HG02885 (cell line): Measurements from ENCODE around the gene EVX1.

Experiments
- ATAC-seq: cut with Tn5 transposase; IDR thresholded peaks from one replicate; pipeline ENCODE4 v1.9.1; 2021; ENCODE audit warnings: mild to moderate bottlenecking; ENCODE audit not compliant: unreplicated experiment, poor library complexity

EVX1 gene

GRCh38 chr7:27242555-27243339 is at the start of gene EVX1:
Gene EVX1, plus strand, starts transcription at chr7:27242802. Its CDS starts 229 bp downstream, at chr7:27243031.
- ATAC-seq = no peak

GRCh38 chr7:27193335-27194001 is 49.1 kb upstream of the EVX1 start:
- no peak for ATAC-seq

- ATAC-seq = no peak
Measured at GRCh38 chr7:27194002-27194352, 48.6 kb upstream of the EVX1 start.

GRCh38 chr7:27194686-27195379 is 47.8 kb upstream of the EVX1 start:
- no peak for ATAC-seq

- ATAC-seq = no peak
Measured at GRCh38 chr7:27196287-27196767, 46.3 kb upstream of the EVX1 start.

- no peak for ATAC-seq
Measured at GRCh38 chr7:27197137-27198042, 45.2 kb upstream of the EVX1 start.

GRCh38 chr7:27198138-27198841 is 44.3 kb upstream of the EVX1 start:
- ATAC-seq = no peak

GRCh38 chr7:27198871-27199801 is 43.5 kb upstream of the EVX1 start:
- no peak for ATAC-seq

GRCh38 chr7:27199849-27200760 is 42.5 kb upstream of the EVX1 start, which contains the start of gene HOXA13:
Gene HOXA13, minus strand, starts transcription at chr7:27200091. Its CDS starts 14 bp downstream, at chr7:27200077.
- ATAC-seq = no peak

GRCh38 chr7:27200761-27201579 is 41.6 kb upstream of the EVX1 start:
- no peak for ATAC-seq

GRCh38 chr7:27201580-27202017 is 41.0 kb upstream of the EVX1 start:
- no peak for ATAC-seq

- no peak for ATAC-seq
Measured at GRCh38 chr7:27202018-27202861, 40.4 kb upstream of the EVX1 start.

GRCh38 chr7:27202862-27203134 is 39.8 kb upstream of the EVX1 start:
- ATAC-seq = no peak

GRCh38 chr7:27203365-27203953 is 39.1 kb upstream of the EVX1 start:
- no peak for ATAC-seq

GRCh38 chr7:27203964-27204594 is 38.5 kb upstream of the EVX1 start:
- ATAC-seq = no peak
